HUES6 (cell line): ENCODE results near the gene CRYBG2.

Experiments used
- H3K27ac ChIP-seq: 2 replicates; pipeline ENCODE4 v1.7.0; 2013; ENCODE audit warnings: low read depth, mild to moderate bottlenecking, low read length, inconsistent platforms
- H3K27me3 ChIP-seq: 2 replicates; pipeline ENCODE4 v1.6.1; 2013; ENCODE audit warnings: low read length; ENCODE audit not compliant: control insufficient read depth, insufficient read depth
- H3K36me3 ChIP-seq: 2 replicates; pipeline ENCODE4 v1.6.1; 2013; ENCODE audit warnings: low read length; ENCODE audit not compliant: control insufficient read depth, insufficient read depth
- H3K4me1 ChIP-seq: 2 replicates; pipeline ENCODE4 v1.6.1; 2013; ENCODE audit warnings: low read length; ENCODE audit not compliant: control insufficient read depth, insufficient read depth
- H3K4me3 ChIP-seq: 2 replicates; pipeline ENCODE4 v1.5.1; 2013; ENCODE audit warnings: low read depth, low read length
- H3K9ac ChIP-seq: one replicate; pipeline ENCODE4 v1.6.1; 2013; ENCODE audit warnings: mild to moderate bottlenecking, low read length
- H3K9me3 ChIP-seq: 2 replicates; pipeline ENCODE4 v1.6.1; 2013; ENCODE audit warnings: low read depth, low read length; ENCODE audit not compliant: control insufficient read depth, insufficient read depth

CRYBG2 gene

DNA sequence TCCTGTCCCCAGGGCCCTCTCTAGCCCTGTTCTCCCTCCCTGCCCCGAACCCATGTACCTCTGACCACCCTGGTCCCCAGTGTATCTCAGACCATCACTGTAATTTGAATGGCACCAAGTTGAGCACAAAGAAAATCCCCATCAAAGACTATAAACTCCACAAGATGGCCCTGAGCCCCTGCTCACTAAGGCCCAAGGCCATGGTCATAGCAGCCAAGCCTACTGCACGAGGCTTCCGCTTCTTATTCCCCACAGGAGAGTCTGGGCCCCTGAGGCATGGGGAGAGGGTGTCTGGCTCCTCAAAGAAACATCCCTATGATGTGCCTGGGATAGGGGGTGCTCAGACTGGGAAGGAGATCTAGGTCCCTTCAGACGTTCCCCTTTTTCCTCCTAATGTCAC is 14.1 kb upstream of the CRYBG2 start:
- H3K27me3 ChIP-seq: peaks cover 19% of the 10 kb centered on the region
- H3K9ac ChIP-seq: no peak overlapping the region
- no peaks in the 10 kb centered on the region for H3K36me3 ChIP-seq
- H3K9me3 ChIP-seq: peaks cover 8% of the 10 kb centered on the region; the same call in 1 of the 2 replicates
- peaks cover 6% of the 10 kb centered on the region; the same call in 1 of the 2 replicates for H3K4me1 ChIP-seq
- H3K27ac ChIP-seq: no peak overlapping the region
- no peak overlapping the region for H3K4me3 ChIP-seq

DNA sequence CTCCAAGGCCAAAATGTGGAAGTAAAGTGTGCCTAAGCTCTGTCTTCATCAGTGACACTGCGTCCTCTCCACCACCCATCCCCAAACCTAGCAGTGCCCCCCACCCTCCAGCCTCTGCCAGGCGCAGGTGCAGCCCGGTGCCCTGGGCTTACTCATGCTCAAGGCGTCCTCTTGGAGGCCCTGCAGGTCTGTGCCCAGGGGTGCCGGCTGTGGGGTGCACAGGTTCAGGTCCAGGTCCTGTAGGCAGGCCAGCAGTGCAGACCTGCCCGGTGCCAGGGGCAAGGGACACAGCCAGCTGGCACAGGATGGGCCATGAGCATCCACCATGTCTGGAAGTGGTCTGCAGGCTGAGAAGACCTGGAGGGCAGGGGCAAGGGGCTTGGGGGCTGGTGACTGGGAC is 13.5 kb upstream of the CRYBG2 start:
- Histone ChIP-seq H3K27me3 (peaks cover 23% of the 10 kb centered on the region), H3K4me3 (no peak overlapping the region), H3K9ac (no peak overlapping the region), H3K9me3 (peaks cover 8% of the 10 kb centered on the region; the same call in 1 of the 2 replicates), H3K4me1 (peaks cover 9% of the 10 kb centered on the region; the same call in 1 of the 2 replicates), H3K27ac (no peak overlapping the region), H3K36me3 (no peaks in the 10 kb centered on the region)

- Histone ChIP-seq H3K36me3 (no peaks in the 10 kb centered on the region), H3K9me3 (no peaks in the 10 kb centered on the region)
Measured at GRCh38 chr1:26364956-26365355, 11.0 kb upstream of the CRYBG2 start.

DNA sequence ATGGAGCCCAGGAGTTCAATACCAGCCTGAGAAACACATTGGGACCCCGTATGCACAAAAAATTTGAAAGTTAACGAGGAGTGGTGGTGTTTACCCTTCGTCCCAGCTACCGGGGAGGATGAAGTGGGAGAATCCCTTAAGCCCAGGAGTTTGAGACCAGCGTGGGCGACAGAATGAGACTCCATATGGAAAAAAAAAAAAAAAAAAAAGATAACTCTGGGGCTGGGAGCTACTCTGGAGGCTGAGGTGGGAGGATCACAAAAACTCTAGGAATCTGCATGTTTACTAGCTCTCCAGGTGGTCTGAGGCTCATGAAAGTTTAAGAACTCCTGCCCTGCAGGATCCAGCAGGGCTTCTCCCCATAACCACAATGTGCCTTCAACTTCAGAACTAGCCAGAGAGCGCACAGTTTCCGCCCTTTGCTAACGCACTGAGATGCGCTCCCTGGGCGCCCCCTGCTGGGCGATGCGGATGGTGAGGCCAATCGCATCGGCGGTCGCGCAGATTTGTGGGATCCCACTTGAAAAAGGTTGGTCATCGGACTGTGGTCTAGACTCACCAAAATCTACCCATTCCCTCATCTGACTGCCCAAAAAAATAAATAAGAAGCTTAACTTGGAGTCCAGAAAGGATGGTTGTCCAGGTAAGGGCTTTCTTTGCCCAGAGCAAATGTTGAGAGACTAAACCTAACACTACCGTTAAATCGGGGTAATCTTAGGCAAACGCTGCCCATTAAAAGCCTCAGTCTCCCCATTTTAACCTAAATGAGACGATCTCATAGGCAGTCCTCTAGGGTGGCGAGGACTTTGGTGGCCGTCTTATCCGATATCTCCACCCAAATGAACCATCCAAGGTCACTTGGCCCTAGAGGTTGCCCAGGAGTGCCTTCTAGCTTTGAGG is 9.9 kb upstream of the CRYBG2 start:
- no peak overlapping the region for H3K27ac ChIP-seq
- H3K27me3 ChIP-seq: peaks cover 59% of the 10 kb centered on the region
- no peak overlapping the region for H3K9ac ChIP-seq
- H3K4me1 ChIP-seq: peaks cover 24% of the 10 kb centered on the region
- H3K36me3 ChIP-seq: no peaks in the 10 kb centered on the region
- no peak overlapping the region for H3K4me3 ChIP-seq
- no peaks in the 10 kb centered on the region for H3K9me3 ChIP-seq

More at GRCh38 chr1:26364956-26365355, 11.0 kb upstream of the CRYBG2 start:
- no peak overlapping the region for H3K9ac ChIP-seq
- peaks cover 19% of the 10 kb centered on the region; the same call in 1 of the 2 replicates for H3K4me1 ChIP-seq
- peaks cover 48% of the 10 kb centered on the region for H3K27me3 ChIP-seq
- H3K4me3 ChIP-seq: no peak overlapping the region
- H3K27ac ChIP-seq: no peak overlapping the region

DNA sequence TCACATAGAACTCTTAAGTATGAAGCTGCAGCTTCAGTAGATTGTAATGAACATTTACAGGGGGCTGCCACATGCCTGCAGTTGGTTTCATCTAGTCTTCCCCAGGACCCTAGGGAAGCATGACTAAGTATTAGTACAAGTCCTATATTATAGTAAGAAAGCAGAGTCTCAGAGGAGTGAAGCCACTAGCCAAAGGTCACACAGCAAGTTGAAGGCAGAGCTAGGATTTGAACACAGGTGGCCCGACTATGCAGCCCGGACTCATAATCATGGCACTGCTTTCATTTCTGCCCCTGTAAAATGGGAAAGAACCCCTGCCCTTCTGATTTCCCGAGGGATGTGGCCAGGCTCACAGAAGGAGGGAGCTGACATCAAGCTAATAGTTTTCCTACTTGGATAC is 8.4 kb upstream of the CRYBG2 start:
- no peak overlapping the region for H3K27ac ChIP-seq
- no peak overlapping the region for H3K9ac ChIP-seq
- H3K4me3 ChIP-seq: no peak overlapping the region
- H3K4me1 ChIP-seq: peaks cover 26% of the 10 kb centered on the region
- H3K9me3 ChIP-seq: no peaks in the 10 kb centered on the region
- H3K36me3 ChIP-seq: no peaks in the 10 kb centered on the region
- H3K27me3 ChIP-seq: peaks cover 63% of the 10 kb centered on the region

DNA sequence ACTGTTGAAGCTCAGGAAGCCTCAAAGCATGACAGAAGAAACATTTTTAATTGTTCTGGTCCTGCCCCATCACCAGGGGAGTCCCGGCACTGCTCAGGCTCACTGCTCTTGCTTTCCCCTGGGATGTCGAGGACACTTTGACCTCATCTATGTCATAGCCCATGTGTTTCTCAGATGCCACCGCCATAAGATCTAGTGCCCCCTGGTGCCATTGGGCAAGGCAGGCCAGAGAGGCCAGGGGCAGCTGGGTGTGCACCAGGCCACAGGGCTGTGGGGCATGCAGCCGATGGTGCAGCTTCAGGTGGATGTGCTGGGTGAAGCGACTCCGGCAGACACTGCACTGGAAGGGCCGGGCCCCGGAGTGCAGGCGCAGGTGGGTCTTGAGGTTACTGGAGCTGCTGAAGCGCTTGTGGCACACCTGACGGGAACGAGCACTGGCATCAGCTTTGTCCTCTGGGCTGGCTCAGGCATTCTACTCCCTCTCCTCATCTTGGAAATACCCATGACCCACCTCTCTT is 7.7 kb upstream of the CRYBG2 start:
- Histone ChIP-seq H3K27me3 (peaks cover 63% of the 10 kb centered on the region), H3K27ac (no peak overlapping the region), H3K4me3 (no peak overlapping the region), H3K4me1 (peaks cover 30% of the 10 kb centered on the region), H3K36me3 (no peaks in the 10 kb centered on the region), H3K9me3 (no peaks in the 10 kb centered on the region), H3K9ac (no peak overlapping the region)

DNA sequence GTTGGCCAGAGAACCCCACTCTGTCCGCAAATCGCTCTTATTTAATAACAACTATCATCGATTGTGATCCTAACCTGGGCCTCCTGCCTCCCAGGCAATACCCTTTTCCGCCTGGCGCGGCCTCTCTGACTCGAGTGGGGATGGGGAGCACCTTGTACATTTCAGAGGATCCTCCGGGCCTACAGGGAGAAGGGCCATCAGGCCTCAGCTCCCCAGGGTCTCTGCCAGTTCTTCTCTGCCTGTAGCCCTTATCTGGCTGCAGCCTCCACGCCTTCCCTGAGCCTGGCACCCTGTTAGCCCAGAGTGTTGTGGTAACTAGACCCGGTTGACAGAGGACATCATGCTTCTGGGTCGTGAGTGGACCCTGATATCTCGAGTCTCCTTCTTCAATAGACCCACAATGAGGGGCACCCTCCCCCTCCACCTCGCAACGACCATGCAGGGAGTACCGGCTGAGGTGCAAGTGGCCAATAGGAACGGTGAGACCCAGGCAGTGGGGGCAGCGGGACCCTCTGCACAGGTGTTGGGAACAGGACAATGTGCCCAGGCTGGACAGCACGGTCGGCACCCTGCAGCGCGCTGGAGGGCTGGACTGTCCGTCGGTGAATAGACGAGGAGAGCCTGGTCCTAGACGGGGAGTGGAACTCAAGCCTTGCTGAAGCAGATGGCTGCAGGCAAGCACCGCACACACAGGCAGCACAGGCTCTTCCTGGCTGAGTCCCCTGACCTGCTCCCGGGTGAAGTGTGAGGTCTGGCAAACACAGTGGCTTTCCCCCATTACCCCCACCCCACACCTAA is 7.1 kb upstream of the CRYBG2 start:
- Histone ChIP-seq H3K9ac (no peak overlapping the region), H3K27me3 (peaks cover 63% of the 10 kb centered on the region), H3K4me3 (peak overlapping the region; percentile 59)

DNA sequence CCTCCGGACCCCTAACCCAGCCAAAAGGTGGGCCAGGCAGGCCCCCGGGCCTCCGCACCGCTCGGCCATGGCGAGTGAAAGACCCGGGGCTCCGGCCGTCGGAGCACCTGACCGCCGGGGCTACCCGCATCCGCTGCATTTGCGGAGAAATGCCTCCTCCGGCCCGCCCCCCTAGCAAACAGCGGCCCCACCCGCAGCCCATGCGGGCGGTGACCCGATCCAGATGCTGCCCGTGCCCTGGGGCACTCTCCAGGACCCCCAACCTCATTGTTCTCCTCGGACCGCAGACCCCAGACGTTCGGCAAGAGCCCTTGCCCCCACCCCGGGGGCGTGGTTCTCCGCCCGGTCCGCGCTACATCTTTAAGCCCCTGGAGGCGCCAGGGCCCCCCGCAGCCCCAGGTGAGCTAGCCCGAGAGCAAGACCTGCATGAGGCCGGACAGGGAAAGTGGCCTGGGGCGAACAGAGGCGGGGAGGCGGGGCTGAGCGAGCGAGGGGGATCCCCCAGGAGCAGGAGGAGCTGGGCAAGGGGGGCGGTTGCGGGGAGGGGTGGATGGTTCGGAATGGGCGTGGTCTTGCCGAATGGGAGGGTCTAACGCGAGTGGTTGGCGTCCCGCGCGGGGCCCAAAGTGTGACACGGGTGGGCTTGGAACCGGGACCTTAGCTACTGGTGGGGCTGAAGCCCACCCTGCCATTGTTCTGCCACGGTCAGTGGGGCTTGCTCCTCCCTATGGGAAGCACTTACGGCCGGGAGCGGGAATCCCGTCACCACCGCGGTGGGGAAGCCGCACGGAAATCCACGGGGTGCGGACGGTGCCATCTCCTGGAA is 6.3 kb upstream of the CRYBG2 start:
- Histone ChIP-seq H3K4me3 (peak overlapping the region; percentile 59), H3K36me3 (no peaks in the 10 kb centered on the region), H3K27me3 (peaks cover 59% of the 10 kb centered on the region), H3K4me1 (peaks cover 34% of the 10 kb centered on the region), H3K9me3 (no peaks in the 10 kb centered on the region), H3K9ac (peak overlapping the region; percentile 35), H3K27ac (no peak overlapping the region)

More for the DNA sequence above, 7.1 kb upstream of the CRYBG2 start:
- Histone ChIP-seq H3K27ac (no peak overlapping the region), H3K4me1 (peaks cover 34% of the 10 kb centered on the region), H3K9me3 (no peaks in the 10 kb centered on the region), H3K36me3 (no peaks in the 10 kb centered on the region)

DNA sequence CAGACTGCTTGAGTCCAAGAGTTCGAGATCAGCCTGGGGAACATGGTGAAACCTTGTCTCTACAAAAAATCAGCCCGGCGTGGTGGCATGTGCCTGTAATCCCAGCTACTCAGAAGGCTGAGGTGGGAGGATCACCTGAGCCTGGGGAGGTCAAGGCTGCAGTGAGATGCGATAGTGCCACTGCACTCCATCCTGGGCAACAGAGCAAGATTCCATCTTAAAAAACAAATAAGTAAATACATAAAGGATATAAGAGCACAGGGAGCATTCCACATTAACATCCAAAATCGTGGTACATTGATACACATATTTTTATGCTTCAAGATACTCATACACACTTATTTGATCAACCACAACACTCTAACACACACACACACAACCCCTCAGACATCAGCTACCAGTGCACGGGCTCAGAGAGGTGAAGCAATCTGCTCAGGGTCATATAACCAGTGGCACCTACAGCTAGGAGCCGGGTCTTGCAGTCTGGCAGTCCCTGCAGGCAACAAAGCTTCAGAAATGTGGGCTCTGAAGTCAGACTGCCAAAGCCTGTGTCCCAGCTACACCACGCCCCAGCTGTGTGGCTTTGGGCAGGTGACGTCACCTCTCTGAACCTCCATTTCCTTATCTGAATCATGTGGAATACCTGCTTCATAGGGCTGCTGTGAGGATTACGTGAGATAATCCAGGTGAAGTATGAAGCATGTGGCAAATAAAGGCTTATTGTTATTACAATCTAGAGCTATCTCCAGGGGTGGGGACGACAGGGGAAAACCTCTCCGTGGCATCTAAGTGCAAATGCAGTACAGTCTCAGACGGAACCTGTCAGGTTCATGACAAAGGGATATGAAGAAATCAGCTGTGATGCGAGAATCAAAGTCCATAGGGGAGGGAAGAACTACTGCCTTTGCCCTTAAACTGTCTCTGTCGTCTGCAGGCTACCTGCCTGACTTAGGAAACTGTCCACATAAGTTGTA is 4.8 kb upstream of the CRYBG2 start:
- Histone ChIP-seq H3K27me3 (peaks cover 47% of the 10 kb centered on the region), H3K9ac (no peak overlapping the region), H3K36me3 (no peaks in the 10 kb centered on the region), H3K27ac (no peak overlapping the region), H3K9me3 (no peaks in the 10 kb centered on the region), H3K4me1 (peaks cover 40% of the 10 kb centered on the region), H3K4me3 (peak overlapping the region; percentile 3; the same call in 1 of the 2 replicates)
